CD14-positive monocyte (primary cell): ENCODE data around the gene LBX2. TPM values are rescaled to one million over a fixed set of nuclear protein-coding genes. Genes with fewer than 3 reads are reported as not detected.

Source experiments
- DNase-seq, 3 donors: peaks; one replicate each; pipeline ENCODE4 v3.0.0-alpha.2; 2011 to 2022
- H2AFZ ChIP-seq: 2 replicates; pipeline ENCODE4 v1.6.0; 2012; ENCODE audit warnings: mild to moderate bottlenecking, low read depth, low read length, inconsistent platforms; ENCODE audit not compliant: insufficient read depth, poor library complexity, severe bottlenecking
- H3K27ac ChIP-seq, 2 donors: 1 replicate in 1 of 2; 2 replicates in 1 of 2; pipeline ENCODE4 v1.5.1; 2012 to 2013; ENCODE audit warnings: low read length in 2 of 2, control low read depth in 1 of 2, inconsistent platforms in 1 of 2, low read depth in 1 of 2, mild to moderate bottlenecking in 1 of 2
- H3K27me3 ChIP-seq, 2 donors: one replicate each; pipeline versions ENCODE4 v1.6.0 to v1.6.1; 2011 to 2013; ENCODE audit warnings: low read length in 2 of 2; ENCODE audit not compliant: control insufficient read depth in 2 of 2, insufficient read depth in 2 of 2
- H3K36me3 ChIP-seq, 2 donors: replicated peaks in 1 of 2; 1 replicate in 1 of 2; 2 replicates in 1 of 2; pipeline versions ENCODE4 v1.5.1 to v1.6.1; 2012 to 2013; ENCODE audit warnings: low read length in 2 of 2, control low read depth in 1 of 2, inconsistent platforms in 1 of 2, mild to moderate bottlenecking in 1 of 2; ENCODE audit not compliant: insufficient read depth in 2 of 2, control insufficient read depth in 1 of 2
- H3K4me1 ChIP-seq, 2 donors: 1 replicate in 1 of 2; 2 replicates in 1 of 2; pipeline versions ENCODE4 v1.5.1 to v1.6.1; 2012 to 2013; ENCODE audit warnings: low read length in 2 of 2, control low read depth in 1 of 2, inconsistent platforms in 1 of 2, mild to moderate bottlenecking in 1 of 2, moderate library complexity in 1 of 2; ENCODE audit not compliant: insufficient read depth in 2 of 2, control insufficient read depth in 1 of 2
- H3K4me2 ChIP-seq: replicated peaks from 2 replicates; pipeline ENCODE3; 2012; ENCODE audit warnings: low read length, moderate library complexity, mild to moderate bottlenecking; ENCODE audit not compliant: poor library complexity, severe bottlenecking; ENCODE audit errors: extremely low read depth
- H3K4me3 ChIP-seq, 3 experiments: fragments of 200-600 bp in 1 of 3; sonication (generic) in 1 of 3; replicated peaks in 1 of 3; 1 replicate in 2 of 3; 2 replicates in 1 of 3; pipeline ENCODE4 v1.5.1; 2011 to 2013; ENCODE audit warnings: low read length in 3 of 3, mild to moderate bottlenecking in 3 of 3, control low read depth in 2 of 3, low read depth in 2 of 3, inconsistent platforms in 1 of 3, moderate library complexity in 1 of 3
- H3K79me2 ChIP-seq: 2 replicates; pipeline ENCODE4 v1.6.0; 2012; ENCODE audit warnings: mild to moderate bottlenecking, control low read depth, inconsistent platforms, low read length, moderate library complexity; ENCODE audit not compliant: insufficient read depth
- H3K9ac ChIP-seq: 2 replicates; pipeline ENCODE4 v1.6.0; 2017; ENCODE audit warnings: low read length, mild to moderate bottlenecking; ENCODE audit not compliant: insufficient read depth, poor library complexity, severe bottlenecking
- H3K9me3 ChIP-seq, 2 donors: replicated peaks in 1 of 2; 1 replicate in 1 of 2; 2 replicates in 1 of 2; pipeline versions ENCODE4 v1.5.1 to v1.6.1; 2012 to 2013; ENCODE audit warnings: low read length in 2 of 2, control low read depth in 1 of 2; ENCODE audit not compliant: control insufficient read depth in 1 of 2, insufficient read depth in 1 of 2
- H4K20me1 ChIP-seq: 2 replicates; pipeline ENCODE4 v1.6.0; 2012; ENCODE audit warnings: mild to moderate bottlenecking, low read length, control low read depth, moderate library complexity; ENCODE audit not compliant: insufficient read depth
- H3K27ac Mint-ChIP-seq, 7 donors: one replicate each; pipeline ENCODE4 v1.8.0; 2020; ENCODE audit warnings: mild to moderate bottlenecking in 7 of 7, mixed read lengths in 7 of 7, moderate library complexity in 6 of 7, inconsistent platforms in 2 of 7
- H3K27me3 Mint-ChIP-seq, 3 donors: one replicate each; pipeline ENCODE4 v1.8.0; 2021 to 2022; ENCODE audit warnings: low read depth in 3 of 3, mild to moderate bottlenecking in 3 of 3, mixed read lengths in 3 of 3, moderate library complexity in 3 of 3, inconsistent platforms in 1 of 3
- H3K36me3 Mint-ChIP-seq, 2 donors: one replicate each; pipeline ENCODE4 v1.8.0; 2020; ENCODE audit warnings: mixed read lengths in 2 of 2, inconsistent platforms in 1 of 2, mild to moderate bottlenecking in 1 of 2
- H3K4me1 Mint-ChIP-seq: one replicate; pipeline ENCODE4 v1.8.0; 2020; ENCODE audit warnings: mild to moderate bottlenecking, mixed read lengths
- H3K4me3 Mint-ChIP-seq, 2 donors: one replicate each; pipeline ENCODE4 v1.8.0; 2020; ENCODE audit warnings: mild to moderate bottlenecking in 2 of 2, mixed read lengths in 2 of 2, moderate library complexity in 1 of 2
- H3K9me3 Mint-ChIP-seq, 7 donors: one replicate each; pipeline ENCODE4 v1.8.0; 2020 to 2022; ENCODE audit warnings: mixed read lengths in 7 of 7, mild to moderate bottlenecking in 6 of 7, moderate library complexity in 6 of 7, inconsistent platforms in 2 of 7
- WGBS: methylation state at CpG from one replicate; pipeline ENCODE4 v1.1.5; 2013; ENCODE audit warnings: missing lambda C conversion rate; ENCODE audit not compliant: insufficient coverage; 5-methylcytosine and 5-hydroxymethylcytosine counted together
- intact Hi-C, 2 donors: fragments of 100-400 bp; cut with micrococcal nuclease; formaldehyde crosslinking; loops; one replicate each; pipeline versions ENCODE4 v1.15.0 to v1.15.1; 2023
- polyA plus RNA-seq, 3 donors: library from polyadenylated mRNA; depleted of rRNA in 1 of 3; unstranded in 2 of 3; stranded (reverse) in 1 of 3; fragments of 300-500 nt in 2 of 3; fragments of >200 nt in 1 of 3; fragmentation: Illumina TruSeq in 2 of 3; gene quantifications; 1 replicate in 2 of 3; 2 replicates in 1 of 3; pipeline ENCODE4 v1.2.3, GENCODE V29; 2012 to 2021
- TF ChIP-seq, protein P1 (sequence below): fragments of 200-600 bp; IDR thresholded peaks from one replicate; pipeline ENCODE4 v1.8.0; 2022; ENCODE audit warnings: antibody characterized with exemption, mild to moderate bottlenecking

LBX2 gene
- polyA plus RNA-seq, 3 donors = 0.46 to 0.76 TPM; not detected in 1

DNA sequence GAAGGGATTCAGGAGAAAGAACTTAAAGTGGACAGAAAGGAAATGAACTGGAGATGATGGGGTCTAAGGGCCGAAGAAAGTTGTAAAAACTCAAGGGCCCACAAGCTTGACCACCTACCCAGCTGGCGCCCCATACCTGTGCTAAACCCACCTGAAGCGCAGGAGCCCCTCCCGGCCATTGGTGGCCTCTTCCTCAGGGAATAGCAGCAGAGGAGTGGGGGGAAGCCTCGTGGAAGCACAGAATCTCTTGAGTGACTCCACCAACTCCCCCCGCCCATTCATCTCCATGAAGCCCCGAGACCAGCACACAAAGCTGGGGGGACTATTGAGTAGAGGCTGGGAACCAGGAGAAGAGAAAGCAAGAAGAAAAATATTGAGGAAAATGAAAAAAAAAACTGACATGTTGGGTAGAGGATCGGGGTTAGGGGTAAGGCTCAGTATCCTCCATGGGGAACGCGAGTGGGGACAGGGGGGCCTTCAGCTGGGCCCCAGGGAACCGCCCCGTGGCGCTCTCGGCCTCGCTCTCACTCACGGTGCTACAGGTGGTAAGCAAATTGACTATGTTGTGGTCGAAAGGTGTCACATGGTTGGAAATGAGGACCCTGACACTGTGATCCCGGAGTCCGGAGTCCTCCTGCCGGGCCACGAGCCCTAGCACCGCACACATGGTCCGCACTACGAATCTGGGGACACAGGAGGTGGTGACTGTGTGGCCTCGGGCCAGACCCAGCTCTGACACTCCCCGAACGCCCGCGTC, 29.4 kb upstream of the LBX2 start:
- Histone ChIP-seq H3K27ac (peak overlapping the region; percentile 91 to 95), H3K36me3 (peaks cover 23 to 40% of the 10 kb centered on the region in 2 donors), H3K79me2 (peaks cover 29% of the 10 kb centered on the region), H2AFZ (peak overlapping the region; percentile 90), H4K20me1 (peaks cover 26% of the 10 kb centered on the region), H3K4me1 (peaks cover 28 to 46% of the 10 kb centered on the region in 2 donors), H3K4me2 (peak overlapping the region; percentile 96), H3K9ac (peak overlapping the region; percentile 96), H3K4me3 (peak overlapping the region; percentile 65 to 96 (median 87)), H3K9me3 (no peaks in the 10 kb centered on the region), H3K27me3 (no peaks in the 10 kb centered on the region)
- H3K9me3 Mint-ChIP-seq = peaks cover 0 to 8% (median 0%) of the 10 kb centered on the region in 7 donors
- peaks cover 36 to 47% of the 10 kb centered on the region in 2 donors for H3K36me3 Mint-ChIP-seq
- peak overlapping the region; percentile 95 to 98 (median 96) for H3K27ac Mint-ChIP-seq
- intact Hi-C loops = loop anchor here (1.0 to 5.0 kb wide), 4 partner anchors 21 to 71 kb away; partner anchors contain the start of genes CCDC142 (in 2 of the 2), INO80B (in 2 of the 2), TTC31 (in 2 of the 2) and WBP1 (in 2 of the 2)
- H3K27me3 Mint-ChIP-seq = peaks cover 0 to 8% (median 5%) of the 10 kb centered on the region in 3 donors
- no peak for DNase-seq
- peaks cover 42% of the 10 kb centered on the region for H3K4me1 Mint-ChIP-seq
- peak overlapping the region; percentile 94 to 98 for H3K4me3 Mint-ChIP-seq
- TF ChIP-seq, protein P1, sequence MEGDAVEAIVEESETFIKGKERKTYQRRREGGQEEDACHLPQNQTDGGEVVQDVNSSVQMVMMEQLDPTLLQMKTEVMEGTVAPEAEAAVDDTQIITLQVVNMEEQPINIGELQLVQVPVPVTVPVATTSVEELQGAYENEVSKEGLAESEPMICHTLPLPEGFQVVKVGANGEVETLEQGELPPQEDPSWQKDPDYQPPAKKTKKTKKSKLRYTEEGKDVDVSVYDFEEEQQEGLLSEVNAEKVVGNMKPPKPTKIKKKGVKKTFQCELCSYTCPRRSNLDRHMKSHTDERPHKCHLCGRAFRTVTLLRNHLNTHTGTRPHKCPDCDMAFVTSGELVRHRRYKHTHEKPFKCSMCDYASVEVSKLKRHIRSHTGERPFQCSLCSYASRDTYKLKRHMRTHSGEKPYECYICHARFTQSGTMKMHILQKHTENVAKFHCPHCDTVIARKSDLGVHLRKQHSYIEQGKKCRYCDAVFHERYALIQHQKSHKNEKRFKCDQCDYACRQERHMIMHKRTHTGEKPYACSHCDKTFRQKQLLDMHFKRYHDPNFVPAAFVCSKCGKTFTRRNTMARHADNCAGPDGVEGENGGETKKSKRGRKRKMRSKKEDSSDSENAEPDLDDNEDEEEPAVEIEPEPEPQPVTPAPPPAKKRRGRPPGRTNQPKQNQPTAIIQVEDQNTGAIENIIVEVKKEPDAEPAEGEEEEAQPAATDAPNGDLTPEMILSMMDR = no peak
- 1% methylated on average over 20 of the region's 29 CpGs for WGBS

DNA sequence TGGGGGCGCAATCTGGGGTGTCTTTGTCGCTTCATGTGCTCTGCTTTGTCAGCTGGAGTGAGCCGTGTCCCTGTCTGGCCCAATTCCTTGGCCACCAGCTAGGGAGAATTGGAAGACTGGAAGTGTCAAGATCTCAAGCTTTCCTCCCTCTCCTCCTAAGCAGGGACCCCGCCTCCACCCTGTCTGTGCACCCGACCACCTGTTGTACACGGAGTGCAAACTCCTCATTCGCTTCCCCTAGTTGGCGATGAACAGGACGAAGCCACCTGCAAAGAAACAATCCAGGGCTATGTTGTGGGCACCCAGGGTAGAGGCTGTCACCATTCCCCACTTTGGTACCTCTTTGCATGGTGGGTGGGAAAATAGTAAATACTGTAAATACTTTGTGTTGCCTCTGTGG, 28.3 kb upstream of the LBX2 start:
- H3K36me3 ChIP-seq = peaks cover 18 to 30% of the 10 kb centered on the region in 2 donors
- Mint-ChIP-seq H3K27ac (peak overlapping the region in 3 of 7 donors; percentile 22 to 64 (median 30)), H3K27me3 (peaks cover 2 to 8% (median 7%) of the 10 kb centered on the region in 3 donors), H3K9me3 (peaks cover 0 to 8% (median 0%) of the 10 kb centered on the region in 7 donors), H3K36me3 (peaks cover 28 to 41% of the 10 kb centered on the region in 2 donors), H3K4me1 (peaks cover 42% of the 10 kb centered on the region), H3K4me3 (no peak overlapping the region)
- no peaks in the 10 kb centered on the region for H3K27me3 ChIP-seq
- DNase-seq = no peak
- peak overlapping the region in 1 of 2 donors; percentile 59 for H3K27ac ChIP-seq
- H3K9me3 ChIP-seq = no peaks in the 10 kb centered on the region
- peaks cover 29% of the 10 kb centered on the region for H3K79me2 ChIP-seq
- 100% methylated on average over 5 of the region's 9 CpGs for WGBS
- TF ChIP-seq, protein P1 = no peak
- H4K20me1 ChIP-seq = peaks cover 26% of the 10 kb centered on the region
- H3K9ac ChIP-seq = no peak overlapping the region
- H2AFZ ChIP-seq = no peak overlapping the region
- intact Hi-C loops = loop anchor here (2.0 to 5.0 kb wide), 3 partner anchors 45 to 70 kb away; partner anchors contain the start of genes CCDC142 (in 2 of the 2), INO80B (in 2 of the 2), TTC31 (in 2 of the 2) and WBP1 (in 2 of the 2)
- peaks cover 28 to 46% of the 10 kb centered on the region in 2 donors for H3K4me1 ChIP-seq
- H3K4me2 ChIP-seq = no peak overlapping the region
- no peak overlapping the region for H3K4me3 ChIP-seq
